HG03064 (cell line): ENCODE data around the gene E2F6.

Experiments
- ATAC-seq: cut with Tn5 transposase; IDR thresholded peaks from one replicate; pipeline ENCODE4 v1.9.1; 2021; ENCODE audit warnings: low read depth; ENCODE audit not compliant: unreplicated experiment

Gene E2F6

DNA sequence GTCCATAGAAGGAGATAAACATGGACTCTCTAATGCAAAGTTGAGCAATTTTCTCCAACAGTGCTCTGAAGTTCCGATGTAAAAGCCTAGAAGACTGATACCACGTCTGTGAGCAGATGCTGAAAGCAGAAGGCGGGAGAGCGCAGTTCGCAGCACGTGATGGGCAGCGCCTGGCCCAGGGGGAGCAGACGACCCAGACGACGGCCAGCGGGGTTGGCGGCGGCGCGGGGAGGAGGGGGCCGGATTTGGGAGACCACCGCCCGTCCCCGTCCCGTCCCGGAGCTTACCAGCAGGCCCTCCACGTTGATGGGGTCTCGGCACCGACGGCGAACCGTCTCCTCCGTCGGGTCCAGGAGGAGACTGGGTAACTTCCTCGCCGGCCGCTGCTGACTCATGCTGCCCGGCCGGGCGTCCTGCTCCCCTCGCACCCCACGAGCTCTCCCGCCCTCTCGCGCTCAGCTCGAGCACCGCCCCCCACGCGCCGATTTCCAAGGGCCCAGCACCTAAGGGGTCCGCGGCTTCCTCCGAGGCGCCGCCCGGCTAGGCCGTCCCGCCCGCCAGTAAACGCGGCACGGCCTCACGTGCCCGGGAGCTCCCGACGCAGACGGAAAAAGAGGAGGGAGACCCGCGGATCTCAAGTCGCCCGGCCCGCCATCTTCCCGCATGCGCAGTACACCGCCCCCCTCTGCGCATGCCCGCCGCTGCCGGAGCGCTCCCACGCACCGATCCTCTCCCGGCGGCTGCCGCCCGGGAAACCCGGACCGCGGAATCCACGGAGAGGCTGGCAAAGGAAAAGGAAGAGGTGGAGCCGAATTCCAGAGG, at the start of gene E2F6:
Gene E2F6 (minus strand): TSS at position 677 of the 822 bp plus-strand sequence. CDS start 282 bp downstream, at position 395.
- peak; percentile 71 for ATAC-seq

GRCh38 chr2:11515490-11515981, 49.6 kb upstream of the E2F6 start:
- ATAC-seq = no peak

DNA sequence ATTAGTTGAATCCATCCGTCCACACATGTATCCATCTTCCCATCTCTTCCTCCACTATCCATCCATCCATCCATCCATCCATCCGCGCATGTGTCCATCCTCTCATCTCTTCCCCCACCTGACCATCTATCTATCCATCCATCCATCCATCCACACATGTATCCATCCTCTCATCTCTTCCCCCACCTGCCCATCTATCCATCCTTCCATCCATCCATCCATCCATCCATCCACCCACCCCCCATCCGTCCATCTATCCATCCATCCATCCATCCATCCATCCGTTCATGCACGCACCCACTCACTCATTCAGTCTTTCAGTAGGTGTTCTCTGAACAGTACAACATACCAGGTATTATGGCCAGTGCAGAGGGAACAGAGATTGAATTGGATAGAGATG, 48.9 kb upstream of the E2F6 start:
- no peak for ATAC-seq

DNA sequence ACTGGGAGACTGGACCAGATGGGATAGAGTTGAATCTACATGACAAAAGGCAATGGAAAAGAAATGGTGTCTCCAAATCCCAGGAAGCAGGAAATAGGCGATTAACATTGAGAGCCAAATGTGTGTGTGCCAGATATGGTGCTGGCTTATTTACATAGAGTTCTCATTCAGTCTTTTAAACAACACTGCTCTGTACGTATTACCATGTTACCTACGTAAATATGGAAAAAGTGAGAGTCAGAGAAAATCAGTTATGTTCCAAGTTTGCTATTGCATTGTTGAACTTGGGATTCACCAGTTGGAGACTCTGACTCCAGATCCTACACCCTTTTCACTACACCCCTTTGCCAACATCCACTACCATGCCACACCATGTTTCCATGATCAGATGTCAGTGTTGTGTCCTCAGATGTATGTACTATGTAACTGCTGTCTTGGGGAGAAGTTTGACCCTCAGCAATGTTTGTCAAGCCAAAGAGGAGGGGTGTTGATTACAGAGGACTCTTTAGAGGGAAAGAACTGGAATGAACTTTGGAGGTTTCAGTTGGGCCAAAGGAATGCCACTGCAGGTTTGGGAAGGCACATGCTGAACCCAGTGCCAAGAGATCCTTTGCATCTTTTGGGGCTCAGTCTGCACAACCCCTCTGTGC, 48.2 kb upstream of the E2F6 start:
- no peak for ATAC-seq

DNA sequence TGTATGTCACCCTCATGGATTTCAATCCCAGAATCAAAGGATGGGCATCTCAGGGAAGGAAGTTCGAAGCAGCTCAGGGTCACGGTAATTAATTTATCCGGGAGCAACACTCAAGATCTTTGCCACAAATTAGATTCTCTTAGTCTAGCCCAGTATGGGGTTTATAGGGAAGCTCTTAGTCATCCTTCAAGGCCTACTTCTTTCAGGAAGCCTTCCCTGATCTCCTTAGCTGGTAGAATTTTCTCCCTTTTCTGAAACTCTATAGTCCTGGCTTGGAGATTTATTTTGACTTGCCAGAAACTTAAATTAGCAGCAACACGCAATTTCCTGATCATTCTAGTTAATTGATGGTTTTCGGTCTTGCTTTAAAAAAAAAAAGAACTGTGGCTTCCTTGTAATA, 47.4 kb upstream of the E2F6 start:
- ATAC-seq = no peak

DNA sequence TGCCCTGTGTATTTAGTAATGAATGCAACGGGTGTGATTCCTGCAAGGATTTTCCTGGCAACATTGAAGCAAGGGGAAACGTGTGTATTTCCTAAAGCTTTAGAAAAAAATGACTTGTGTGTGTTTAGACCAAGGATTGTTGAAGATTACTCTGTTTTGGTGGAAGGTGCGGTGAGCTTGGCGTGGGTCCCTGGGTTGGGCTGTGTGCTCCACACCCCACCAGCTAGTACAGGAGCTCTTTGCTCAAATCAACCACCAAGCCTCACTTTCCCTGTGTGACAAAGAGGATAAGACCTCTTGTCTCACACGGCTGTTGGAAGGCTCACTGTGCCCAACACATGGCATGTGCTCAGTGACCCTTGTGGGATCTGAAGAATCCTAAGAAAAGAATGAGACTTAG, 46.5 kb upstream of the E2F6 start:
- ATAC-seq = no peak

DNA sequence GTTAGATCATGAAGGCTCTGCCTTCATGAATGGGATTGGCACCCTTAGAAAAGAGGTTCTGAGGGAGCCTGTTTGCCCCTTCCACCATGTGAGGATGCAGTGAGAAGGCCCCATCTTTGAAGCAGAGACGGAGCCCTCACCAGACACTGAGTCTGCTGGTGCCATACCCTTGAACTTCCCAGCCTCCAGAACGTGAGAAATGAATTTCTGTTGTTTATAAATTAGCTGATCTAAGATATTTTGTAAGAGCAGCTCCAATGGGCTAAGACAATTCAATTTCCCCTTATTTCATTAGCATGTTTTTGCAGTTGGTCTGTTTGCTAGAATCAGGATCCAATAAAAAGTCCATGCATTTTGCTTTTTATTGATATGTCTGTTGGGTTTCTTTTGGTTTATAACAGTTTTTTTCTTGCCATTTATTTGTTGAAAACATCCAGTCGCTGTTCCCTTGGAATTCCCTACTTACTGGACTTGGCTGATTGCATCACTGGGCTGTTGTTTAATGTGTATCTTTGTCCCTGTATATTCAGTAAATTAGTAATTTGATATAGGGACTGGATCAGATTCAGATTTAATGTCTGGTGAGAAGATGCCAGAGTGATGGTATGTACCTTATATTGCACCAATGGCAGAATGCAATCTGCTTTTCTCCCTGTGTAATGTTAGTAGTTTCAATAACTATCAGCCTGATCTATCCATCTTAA, 43.8 kb upstream of the E2F6 start:
- ATAC-seq = no peak

DNA sequence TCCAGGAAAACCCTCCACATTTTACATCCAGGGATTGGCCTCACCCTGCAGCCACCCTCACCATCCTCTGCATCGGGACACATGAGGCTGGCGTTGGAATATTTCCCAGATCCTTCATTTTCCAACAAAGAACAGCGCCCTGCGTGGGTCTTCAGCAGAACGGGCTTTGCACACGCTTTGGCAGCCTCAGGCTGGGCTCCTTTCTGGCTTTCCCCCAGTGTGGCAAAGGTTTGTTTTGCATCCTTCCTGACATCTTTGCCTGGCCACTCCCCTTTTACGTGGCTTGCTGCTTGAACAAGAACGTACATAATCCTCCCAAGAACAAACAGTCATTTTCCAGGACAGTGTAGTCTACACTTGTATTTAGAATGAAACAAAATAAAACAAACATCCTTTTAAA, 42.3 kb upstream of the E2F6 start:
- ATAC-seq = no peak

DNA sequence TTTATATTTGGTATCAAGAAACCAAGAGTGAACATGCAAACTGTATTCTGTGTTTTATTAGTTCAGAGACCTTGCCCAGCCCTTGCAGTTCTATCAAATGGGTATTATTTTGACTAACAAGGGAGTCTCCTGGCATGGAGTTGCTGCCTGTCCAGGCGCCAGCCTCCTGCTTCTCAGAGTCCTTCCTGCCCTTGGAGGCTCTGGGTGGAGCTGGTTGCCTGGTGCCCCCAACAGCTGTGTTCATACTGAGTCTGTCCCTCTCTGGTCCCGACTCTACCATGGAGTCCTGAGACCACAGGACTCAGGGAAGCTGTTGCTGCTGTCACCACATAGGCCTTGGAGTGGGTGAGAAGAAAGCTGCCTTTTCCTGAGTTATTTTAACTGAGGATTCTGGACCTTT, 41.6 kb upstream of the E2F6 start:
- ATAC-seq = no peak

- ATAC-seq = no peak
Observed at GRCh38 chr2:11506611-11506969, 40.6 kb upstream of the E2F6 start.

DNA sequence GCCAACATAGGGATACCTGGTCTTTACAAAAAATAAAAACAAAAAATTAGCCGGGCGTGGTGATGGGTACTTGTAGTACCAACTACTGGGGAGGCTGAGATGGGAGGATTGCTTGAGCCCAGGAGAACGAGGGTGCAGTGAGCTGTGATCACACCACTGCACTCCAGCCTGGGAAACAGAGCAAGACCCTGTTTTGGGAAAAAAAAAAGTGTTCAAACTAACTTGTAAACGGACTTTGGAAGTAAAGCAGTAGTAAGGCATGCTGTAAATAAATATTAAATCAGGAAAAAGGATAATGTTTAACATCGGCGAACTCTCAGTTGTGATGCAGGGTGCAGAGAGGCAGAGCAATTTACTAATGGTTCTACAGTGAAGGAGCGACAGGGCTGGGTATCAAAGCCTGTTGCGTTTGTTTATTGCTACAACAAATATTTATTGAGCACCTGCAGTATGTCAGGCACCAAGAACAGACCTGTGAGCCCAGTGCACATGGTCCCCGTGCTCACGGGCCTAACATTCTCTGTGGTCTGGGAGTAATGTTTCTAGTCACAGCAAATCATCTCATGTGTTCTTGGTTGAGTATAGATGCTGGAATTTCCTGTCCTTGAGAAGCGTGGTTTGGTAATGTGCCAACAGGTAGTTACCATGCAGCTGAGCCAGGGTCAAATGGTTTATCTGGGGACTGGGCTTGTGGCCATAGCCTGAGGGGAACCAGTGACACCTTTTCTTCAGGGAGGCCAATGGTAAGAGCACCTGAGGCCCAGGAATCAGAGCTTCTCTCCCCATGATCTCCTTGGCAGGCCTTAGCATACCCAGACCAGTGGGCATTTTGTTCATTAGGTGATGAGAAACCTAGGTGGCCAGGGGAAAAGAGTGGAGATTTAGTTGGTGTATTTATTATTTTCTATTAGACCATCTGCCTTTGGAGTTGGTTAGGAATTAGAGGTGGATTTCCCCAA, 40.0 kb upstream of the E2F6 start:
- no peak for ATAC-seq

DNA sequence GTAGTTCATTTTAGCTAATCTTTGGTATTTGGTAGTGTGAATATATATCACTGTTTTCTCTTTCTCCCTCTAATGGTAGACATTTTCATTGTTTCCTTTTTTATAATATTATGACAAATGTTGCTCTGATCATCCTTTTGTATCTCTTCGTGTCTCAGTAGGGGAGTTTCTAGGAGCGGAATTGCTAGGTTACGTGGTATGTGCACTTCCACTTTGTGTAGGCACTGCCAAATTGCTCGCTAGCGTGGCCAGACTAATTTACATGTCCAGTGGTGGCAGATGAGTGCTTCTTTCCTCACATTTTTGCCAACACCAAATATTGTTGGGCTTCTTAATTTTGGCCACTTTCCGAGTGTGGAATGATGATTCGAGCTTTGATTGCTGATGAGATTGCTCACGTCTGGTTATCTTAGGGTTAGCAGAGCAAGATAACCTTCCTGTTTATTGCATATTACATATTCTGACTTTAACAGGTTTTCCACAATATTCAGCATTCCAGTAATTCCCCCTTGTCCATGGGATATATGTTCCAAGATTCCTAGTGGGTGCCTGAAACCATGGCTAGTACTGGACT, 37.5 kb upstream of the E2F6 start:
- ATAC-seq = no peak

DNA sequence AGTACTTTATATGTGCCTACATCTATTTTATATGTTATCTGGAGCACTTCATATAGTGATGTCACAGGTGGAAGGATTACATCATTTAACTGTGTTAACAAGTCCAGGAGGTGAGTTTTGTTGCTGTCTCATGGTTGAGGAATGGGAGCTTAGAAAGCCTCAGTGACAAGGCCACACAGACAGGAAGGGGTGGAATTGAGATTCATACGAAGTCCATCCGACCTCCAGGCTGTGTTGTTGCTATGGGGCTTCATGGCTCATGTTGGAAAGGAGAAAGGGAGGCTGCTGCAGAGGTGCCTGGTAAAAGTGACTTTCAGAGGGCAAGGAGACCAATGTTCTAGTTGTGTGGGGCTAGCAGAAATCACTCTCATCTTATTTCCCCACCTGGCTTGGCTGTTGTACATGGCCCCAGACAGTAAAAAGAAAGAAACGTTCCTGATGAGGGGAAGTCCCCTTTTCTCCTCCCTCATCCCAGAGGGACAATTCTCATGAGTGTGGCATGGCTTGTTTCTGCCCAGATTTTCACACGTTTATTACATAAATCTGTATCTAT, 36.9 kb upstream of the E2F6 start:
- ATAC-seq = no peak

GRCh38 chr2:11500702-11501303, 34.8 kb upstream of the E2F6 start:
- no peak for ATAC-seq

DNA sequence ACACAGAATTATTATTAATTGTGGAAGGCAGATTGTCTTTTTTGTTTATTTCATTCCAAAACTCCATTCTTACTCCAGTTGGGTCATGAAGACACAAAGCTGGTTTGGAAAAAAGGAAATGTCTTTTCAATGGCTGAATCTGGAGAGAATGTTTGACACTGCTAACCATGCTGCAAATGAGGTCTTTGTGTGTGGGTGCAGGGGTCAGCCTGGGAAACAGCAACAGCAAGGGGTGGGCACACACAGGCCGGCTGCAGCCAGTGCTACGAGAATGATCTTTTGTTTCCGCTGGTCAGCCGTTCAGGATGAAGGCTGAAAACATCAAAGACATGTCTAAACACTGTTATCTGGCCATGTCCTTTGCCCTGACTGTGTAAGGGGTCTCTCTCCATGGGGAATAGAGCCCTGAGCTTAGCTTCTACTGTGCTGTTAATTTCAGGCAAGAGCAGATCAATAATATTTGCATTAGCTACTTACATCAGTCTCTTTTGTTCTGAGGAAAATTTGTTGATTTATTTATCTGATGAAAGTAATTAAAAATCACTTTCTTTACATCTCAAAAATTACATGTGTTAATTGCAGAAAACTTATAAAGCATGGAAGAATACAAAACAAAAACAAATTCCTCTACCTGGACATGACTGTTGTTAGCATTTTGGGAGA, 33.3 kb upstream of the E2F6 start:
- no peak for ATAC-seq

DNA sequence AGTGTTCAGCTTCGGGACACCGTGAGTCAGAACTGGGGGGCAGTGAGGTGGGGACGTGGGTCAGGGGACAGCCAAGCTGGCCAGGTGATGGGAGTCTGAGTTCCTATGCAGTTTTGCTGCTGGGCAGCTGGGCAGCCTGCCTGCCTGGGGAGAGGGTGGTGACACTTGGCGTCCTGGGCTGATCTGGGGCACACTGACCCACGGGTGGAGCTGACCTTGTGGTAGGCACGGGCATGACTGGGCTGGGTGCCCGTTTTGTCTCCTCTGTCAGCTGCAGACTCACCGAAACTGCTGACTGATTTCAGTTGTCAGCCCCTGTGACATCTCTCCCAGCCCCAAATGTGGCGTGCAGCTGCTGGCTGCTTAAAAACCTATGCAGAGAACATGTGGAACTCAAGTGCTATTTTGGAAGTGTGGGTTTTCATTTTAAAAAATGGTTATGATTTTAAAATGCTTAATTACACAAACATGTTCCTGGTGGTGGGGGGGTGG, 32.6 kb upstream of the E2F6 start:
- peak; percentile 86 for ATAC-seq

GRCh38 chr2:11495844-11496681, 30.1 kb upstream of the E2F6 start:
- ATAC-seq = no peak

DNA sequence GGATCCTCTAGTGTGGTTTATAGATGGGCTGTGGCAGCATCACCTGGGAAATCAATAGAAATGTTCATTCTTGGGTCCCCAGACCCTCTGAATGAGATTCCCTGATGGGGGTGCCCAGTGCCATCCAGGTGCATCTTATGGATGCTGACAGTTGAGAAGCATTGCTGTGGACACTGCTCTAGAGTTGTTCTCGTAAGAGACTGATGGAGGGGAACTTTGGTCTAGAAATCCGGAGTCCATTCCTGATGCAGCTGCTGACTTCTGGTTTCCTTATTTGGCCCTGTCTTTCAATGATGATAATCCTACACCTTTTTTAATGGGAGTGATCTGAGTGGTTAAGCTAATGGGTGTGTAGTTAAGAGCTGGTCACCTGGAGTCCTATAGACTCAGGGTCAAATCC, 28.3 kb upstream of the E2F6 start:
- no peak for ATAC-seq
